Osteoblast (primary cell): ENCODE data around the gene ADRA2C. TPM values are rescaled to one million over a fixed set of nuclear protein-coding genes. Genes with fewer than 3 reads are reported as not detected.

Source experiments
- DNase-seq: peaks from one replicate; pipeline ENCODE4 v3.0.0; 2011; ENCODE audit warnings: low spot score, mixed read lengths; ENCODE audit not compliant: insufficient read length; ENCODE audit errors: missing footprints
- H2AFZ ChIP-seq: 2 replicates; pipeline ENCODE4 v1.6.0; 2011; ENCODE audit warnings: mild to moderate bottlenecking, low read length
- H3K27ac ChIP-seq: 2 replicates; pipeline ENCODE4 v1.5.1; 2011; ENCODE audit warnings: mild to moderate bottlenecking, low read depth, low read length, moderate library complexity
- H3K27me3 ChIP-seq: 2 replicates; pipeline ENCODE4 v1.6.0; 2012; ENCODE audit warnings: mild to moderate bottlenecking, control low read depth, inconsistent platforms, low read length, moderate library complexity; ENCODE audit not compliant: insufficient read depth
- H3K36me3 ChIP-seq: 2 replicates; pipeline ENCODE4 v1.5.1; 2011; ENCODE audit warnings: mild to moderate bottlenecking, low read length, control low read depth, moderate library complexity; ENCODE audit not compliant: insufficient read depth
- H3K4me1 ChIP-seq: 2 replicates; pipeline ENCODE4 v1.5.1; 2011; ENCODE audit warnings: mild to moderate bottlenecking, low read length, control low read depth, moderate library complexity; ENCODE audit not compliant: insufficient read depth
- H3K4me2 ChIP-seq: 2 replicates; pipeline ENCODE4 v1.6.0; 2011; ENCODE audit warnings: mild to moderate bottlenecking, low read length; ENCODE audit not compliant: insufficient read depth
- H3K4me3 ChIP-seq: fragments of 200-600 bp; sonication (generic); 3 replicates; pipeline ENCODE4 v1.5.1; 2012; ENCODE audit warnings: mild to moderate bottlenecking, low read length, inconsistent platforms; ENCODE audit not compliant: insufficient read depth
- H3K79me2 ChIP-seq: 2 replicates; pipeline ENCODE4 v1.6.0; 2012; ENCODE audit warnings: mild to moderate bottlenecking, low read length, control low read depth, inconsistent platforms; ENCODE audit not compliant: insufficient read depth
- H3K9me3 ChIP-seq: 2 replicates; pipeline ENCODE4 v1.5.1; 2011; ENCODE audit warnings: low read depth, low read length, control low read depth
- H4K20me1 ChIP-seq: 2 replicates; pipeline ENCODE4 v1.6.0; 2012; ENCODE audit warnings: mild to moderate bottlenecking, low read length, control low read depth; ENCODE audit not compliant: insufficient read depth
- CTCF ChIP-seq: IDR thresholded peaks from 2 replicates; pipeline ENCODE4 v1.5.1; 2011; ENCODE audit warnings: mild to moderate bottlenecking, low read depth, low read length, moderate library complexity; ENCODE audit errors: extremely low read depth
- total RNA-seq: library from RNA; depleted of rRNA; stranded (reverse); fragments of >200 nt; gene quantifications from 2 replicates; pipeline ENCODE4 v1.2.3, GENCODE V29; 2012

The ADRA2C gene
- total RNA-seq, 1 donor = 1.1 TPM

GRCh38 chr4:3753726-3754412 is 12.3 kb upstream of the ADRA2C start:
- no peak overlapping the region for H2AFZ ChIP-seq
- peaks cover 47% of the 10 kb centered on the region for H3K27me3 ChIP-seq
- no peaks in the 10 kb centered on the region for H3K79me2 ChIP-seq
- TF ChIP-seq CTCF = no peak
- H3K27ac ChIP-seq = no peak overlapping the region
- no peak for DNase-seq
- no peak overlapping the region for H3K4me2 ChIP-seq
- no peak overlapping the region for H3K4me3 ChIP-seq
- H4K20me1 ChIP-seq = no peaks in the 10 kb centered on the region
- H3K9me3 ChIP-seq = no peaks in the 10 kb centered on the region
- H3K36me3 ChIP-seq = no peaks in the 10 kb centered on the region
- H3K4me1 ChIP-seq = no peaks in the 10 kb centered on the region

- H3K79me2 ChIP-seq = no peaks in the 10 kb centered on the region
- H3K27ac ChIP-seq = no peak overlapping the region
- no peak for TF ChIP-seq CTCF
- DNase-seq = no peak
- no peaks in the 10 kb centered on the region for H3K9me3 ChIP-seq
- H4K20me1 ChIP-seq = no peaks in the 10 kb centered on the region
- no peaks in the 10 kb centered on the region for H3K4me1 ChIP-seq
- no peak overlapping the region for H2AFZ ChIP-seq
- H3K4me2 ChIP-seq = no peak overlapping the region
- no peaks in the 10 kb centered on the region for H3K36me3 ChIP-seq
- peaks cover 29% of the 10 kb centered on the region for H3K27me3 ChIP-seq
- H3K4me3 ChIP-seq = no peak overlapping the region
These were observed 9.7 kb upstream of the ADRA2C start for GRCh38 chr4:3756343-3757059.

GRCh38 chr4:3759236-3759635 is 6.9 kb upstream of the ADRA2C start:
- no peak for TF ChIP-seq CTCF
- H3K4me3 ChIP-seq = no peak overlapping the region
- H4K20me1 ChIP-seq = no peaks in the 10 kb centered on the region
- no peak for DNase-seq
- H3K27me3 ChIP-seq = peaks cover 11% of the 10 kb centered on the region
- no peak overlapping the region for H2AFZ ChIP-seq
- H3K4me2 ChIP-seq = no peak overlapping the region
- H3K79me2 ChIP-seq = no peaks in the 10 kb centered on the region
- H3K36me3 ChIP-seq = no peaks in the 10 kb centered on the region
- H3K27ac ChIP-seq = no peak overlapping the region
- H3K4me1 ChIP-seq = no peaks in the 10 kb centered on the region
- no peaks in the 10 kb centered on the region for H3K9me3 ChIP-seq

- H3K4me1 ChIP-seq = peaks cover 6% of the 10 kb centered on the region
- no peaks in the 10 kb centered on the region for H4K20me1 ChIP-seq
- H3K27ac ChIP-seq = no peak overlapping the region
- no peak for TF ChIP-seq CTCF
- H3K27me3 ChIP-seq = peaks cover 1% of the 10 kb centered on the region
- H3K4me2 ChIP-seq = no peak overlapping the region
- H3K79me2 ChIP-seq = no peaks in the 10 kb centered on the region
- no peaks in the 10 kb centered on the region for H3K9me3 ChIP-seq
- no peaks in the 10 kb centered on the region for H3K36me3 ChIP-seq
- DNase-seq = no peak
- no peak overlapping the region for H2AFZ ChIP-seq
- H3K4me3 ChIP-seq = no peak overlapping the region
These were observed 5.8 kb upstream of the ADRA2C start for GRCh38 chr4:3760346-3760745.
